ENCODE data around the gene PTPRN2. TPM values are rescaled to one million over a fixed set of nuclear protein-coding genes. Genes with fewer than 3 reads are reported as not detected.

Gene PTPRN2
- polyA plus RNA-seq, 2 donors: 0.37 to 0.40 TPM

DNA sequence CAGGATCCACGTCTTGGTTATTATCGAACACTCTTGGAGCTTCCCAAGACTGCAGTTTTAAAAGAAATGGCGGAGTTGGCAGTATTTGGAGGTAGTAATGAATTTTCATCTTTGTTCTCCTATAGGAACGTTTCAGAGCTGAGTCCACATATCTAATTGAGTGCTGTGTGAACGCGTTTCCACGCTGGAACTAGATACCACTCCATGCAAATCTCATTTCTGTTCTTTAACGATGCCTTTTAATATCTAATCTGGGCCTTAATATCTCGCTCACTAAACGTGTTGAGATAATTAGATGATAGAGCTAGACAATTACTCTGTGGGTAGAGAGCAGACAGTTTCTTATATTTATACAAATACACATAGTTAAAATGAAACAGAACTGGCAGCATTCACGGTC, 727.2 kb downstream of the PTPRN2 start:
- no peak overlapping the region for H3K4me3 ChIP-seq (ENCODE audit: low read depth in 1 of 2, low read length in 2 of 2)
- H3K4me1 ChIP-seq (ENCODE audit: control insufficient read depth in 2 of 2, insufficient read depth in 2 of 2, low read length in 1 of 2): no peaks in the 10 kb centered on the region
- 82 to 85% methylated on average over 11 of the region's 11 CpGs for WGBS, 2 donors
- H3K9me3 ChIP-seq (ENCODE audit: control insufficient read depth in 2 of 2, insufficient read depth in 1 of 2, low read depth in 1 of 2, low read length in 1 of 2): no peaks in the 10 kb centered on the region
- no peak overlapping the region for H3K27ac ChIP-seq (ENCODE audit: low read depth in 2 of 2, low read length in 1 of 2)
- peaks cover 0 to 3% of the 10 kb centered on the region in 2 donors for H3K27me3 ChIP-seq (ENCODE audit: control insufficient read depth in 1 of 2, insufficient read depth in 2 of 2, low read length in 2 of 2)
- no peaks in the 10 kb centered on the region for H3K36me3 ChIP-seq (ENCODE audit: control insufficient read depth in 2 of 2, insufficient read depth in 2 of 2, low read length in 1 of 2)

- 65 to 70% methylated on average over 6 of the region's 6 CpGs for WGBS, 2 donors
- H3K27me3 ChIP-seq (ENCODE audit: control insufficient read depth in 1 of 2, insufficient read depth in 2 of 2, low read length in 2 of 2): peaks cover 0 to 3% of the 10 kb centered on the region in 2 donors
- no peaks in the 10 kb centered on the region for H3K36me3 ChIP-seq (ENCODE audit: control insufficient read depth in 2 of 2, insufficient read depth in 2 of 2, low read length in 1 of 2)
- H3K4me3 ChIP-seq (ENCODE audit: low read depth in 1 of 2, low read length in 2 of 2): no peak overlapping the region
- no peaks in the 10 kb centered on the region for H3K4me1 ChIP-seq (ENCODE audit: control insufficient read depth in 2 of 2, insufficient read depth in 2 of 2, low read length in 1 of 2)
- H3K9me3 ChIP-seq (ENCODE audit: control insufficient read depth in 2 of 2, insufficient read depth in 1 of 2, low read depth in 1 of 2, low read length in 1 of 2): no peaks in the 10 kb centered on the region
- no peak overlapping the region for H3K27ac ChIP-seq (ENCODE audit: low read depth in 2 of 2, low read length in 1 of 2)
Measured at GRCh38 chr7:157859915-157860314, 727.7 kb downstream of the PTPRN2 start.

DNA sequence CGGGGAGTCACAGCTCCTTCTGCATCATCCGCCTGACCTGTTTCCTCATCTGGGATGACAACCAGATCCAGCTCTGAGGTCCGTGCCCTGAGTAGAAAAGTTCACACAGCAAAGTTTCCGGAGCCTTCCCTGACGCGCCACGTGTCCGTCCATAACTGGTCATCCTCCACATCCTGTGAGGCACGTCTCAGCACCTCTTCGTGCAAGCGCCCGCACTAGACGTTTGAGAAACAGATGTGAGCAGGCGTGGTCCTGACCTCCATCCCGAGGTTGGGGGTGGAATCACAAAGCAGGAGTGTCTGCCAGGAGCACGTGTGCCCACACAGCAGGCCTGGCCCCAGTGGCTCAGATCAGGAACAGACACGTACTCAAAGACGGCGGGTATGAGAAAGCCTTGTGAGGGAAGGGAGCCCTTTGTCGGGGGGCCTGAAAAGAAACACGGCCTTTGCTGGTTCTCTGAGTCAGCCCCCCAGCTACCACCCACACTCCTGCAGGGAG, 730.0 kb downstream of the PTPRN2 start:
- Histone ChIP-seq H3K9me3 (ENCODE audit: control insufficient read depth in 2 of 2, insufficient read depth in 1 of 2, low read depth in 1 of 2, low read length in 1 of 2) (peaks cover 0 to 4% of the 10 kb centered on the region in 2 donors), H3K4me1 (ENCODE audit: control insufficient read depth in 2 of 2, insufficient read depth in 2 of 2, low read length in 1 of 2) (peaks cover 0 to 3% of the 10 kb centered on the region in 2 donors), H3K4me3 (ENCODE audit: low read depth in 1 of 2, low read length in 2 of 2) (no peak overlapping the region), H3K27ac (ENCODE audit: low read depth in 2 of 2, low read length in 1 of 2) (no peak overlapping the region), H3K27me3 (ENCODE audit: control insufficient read depth in 1 of 2, insufficient read depth in 2 of 2, low read length in 2 of 2) (no peaks in the 10 kb centered on the region), H3K36me3 (ENCODE audit: control insufficient read depth in 2 of 2, insufficient read depth in 2 of 2, low read length in 1 of 2) (no peaks in the 10 kb centered on the region)
- 63 to 70% methylated on average over 21 of the region's 21 CpGs for WGBS, 2 donors

GRCh38 chr7:157856873-157857577, 730.6 kb downstream of the PTPRN2 start:
- Histone ChIP-seq H3K4me1 (ENCODE audit: control insufficient read depth in 2 of 2, insufficient read depth in 2 of 2, low read length in 1 of 2) (peaks cover 0 to 3% of the 10 kb centered on the region in 2 donors), H3K27ac (ENCODE audit: low read depth in 2 of 2, low read length in 1 of 2) (no peak overlapping the region), H3K4me3 (ENCODE audit: low read depth in 1 of 2, low read length in 2 of 2) (no peak overlapping the region), H3K9me3 (ENCODE audit: control insufficient read depth in 2 of 2, insufficient read depth in 1 of 2, low read depth in 1 of 2, low read length in 1 of 2) (peaks cover 0 to 4% of the 10 kb centered on the region in 2 donors), H3K27me3 (ENCODE audit: control insufficient read depth in 1 of 2, insufficient read depth in 2 of 2, low read length in 2 of 2) (no peaks in the 10 kb centered on the region), H3K36me3 (ENCODE audit: control insufficient read depth in 2 of 2, insufficient read depth in 2 of 2, low read length in 1 of 2) (no peaks in the 10 kb centered on the region)
- WGBS, 2 donors: 90 to 92% methylated on average over 19 to 22 of the region's 22 CpGs

DNA sequence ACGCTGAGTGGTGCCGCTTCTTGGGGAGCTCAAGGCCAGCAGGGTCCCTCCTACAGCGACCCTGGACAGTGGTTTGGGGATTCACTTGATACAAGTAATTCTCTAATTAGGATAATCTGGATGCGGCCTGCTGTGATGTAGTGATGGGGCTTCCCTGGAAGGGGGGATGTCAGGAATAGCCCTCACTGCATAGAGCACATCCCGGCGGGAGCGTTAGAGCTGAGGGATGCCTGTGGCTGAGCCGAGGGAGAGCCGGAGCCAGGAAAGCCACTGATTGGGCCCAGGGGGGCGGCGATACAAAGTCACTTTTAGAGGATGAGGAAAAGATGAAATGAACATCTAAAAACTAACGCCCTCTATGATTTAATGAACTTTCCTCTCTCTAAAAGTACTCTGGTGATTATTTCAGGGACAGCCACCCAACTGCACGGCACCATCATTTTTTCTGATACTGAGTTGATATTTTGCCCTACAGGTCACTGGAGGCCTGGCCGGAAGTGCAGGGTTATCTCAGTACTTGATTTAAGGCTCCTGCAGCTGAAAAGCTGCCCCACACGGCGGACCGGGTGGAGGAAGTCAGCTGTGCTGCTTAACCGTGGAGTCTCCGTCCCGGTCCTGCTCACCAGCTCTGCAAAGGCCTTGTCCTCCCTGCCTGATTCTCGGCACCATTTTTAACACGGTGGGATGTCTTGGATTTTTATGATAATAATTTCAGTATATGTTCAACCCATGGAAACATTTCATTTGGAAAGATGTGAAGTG, 732.0 kb downstream of the PTPRN2 start:
- Histone ChIP-seq H3K27ac (ENCODE audit: low read depth in 2 of 2, low read length in 1 of 2) (no peak overlapping the region), H3K4me3 (ENCODE audit: low read depth in 1 of 2, low read length in 2 of 2) (no peak overlapping the region), H3K4me1 (ENCODE audit: control insufficient read depth in 2 of 2, insufficient read depth in 2 of 2, low read length in 1 of 2) (peaks cover 3% of the 10 kb centered on the region in 2 donors), H3K36me3 (ENCODE audit: control insufficient read depth in 2 of 2, insufficient read depth in 2 of 2, low read length in 1 of 2) (no peaks in the 10 kb centered on the region), H3K9me3 (ENCODE audit: control insufficient read depth in 2 of 2, insufficient read depth in 1 of 2, low read depth in 1 of 2, low read length in 1 of 2) (peaks cover 0 to 4% of the 10 kb centered on the region in 2 donors), H3K27me3 (ENCODE audit: control insufficient read depth in 1 of 2, insufficient read depth in 2 of 2, low read length in 2 of 2) (no peaks in the 10 kb centered on the region)
- WGBS, 2 donors: 82 to 87% methylated on average over 22 of the region's 22 CpGs

DNA sequence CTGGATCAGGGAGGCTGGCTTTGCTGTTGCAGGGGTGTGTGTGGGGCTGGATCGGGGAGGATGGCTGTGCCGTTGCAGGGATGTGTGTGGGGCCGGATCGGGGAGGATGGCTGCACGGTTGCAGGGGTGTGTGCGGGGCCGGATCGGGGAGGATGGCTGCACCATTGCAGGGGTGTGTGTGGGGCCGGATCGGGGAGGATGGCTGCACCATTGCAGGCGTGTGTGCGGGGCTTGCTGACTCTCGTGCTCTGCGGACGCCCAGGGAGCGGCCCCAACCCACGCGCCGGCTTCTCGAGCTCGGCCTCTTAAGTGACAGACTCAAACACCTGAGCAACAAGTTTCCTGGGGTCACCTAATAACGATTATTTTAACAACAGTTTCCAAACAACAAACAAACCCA, 732.6 kb downstream of the PTPRN2 start:
- no peaks in the 10 kb centered on the region for H3K36me3 ChIP-seq (ENCODE audit: control insufficient read depth in 2 of 2, insufficient read depth in 2 of 2, low read length in 1 of 2)
- peaks cover 0 to 4% of the 10 kb centered on the region in 2 donors for H3K9me3 ChIP-seq (ENCODE audit: control insufficient read depth in 2 of 2, insufficient read depth in 1 of 2, low read depth in 1 of 2, low read length in 1 of 2)
- no peak overlapping the region for H3K4me3 ChIP-seq (ENCODE audit: low read depth in 1 of 2, low read length in 2 of 2)
- H3K27ac ChIP-seq (ENCODE audit: low read depth in 2 of 2, low read length in 1 of 2): no peak overlapping the region
- WGBS, 2 donors: 93 to 94% methylated on average over 22 of the region's 22 CpGs
- no peaks in the 10 kb centered on the region for H3K27me3 ChIP-seq (ENCODE audit: control insufficient read depth in 1 of 2, insufficient read depth in 2 of 2, low read length in 2 of 2)
- peaks cover 3% of the 10 kb centered on the region in 2 donors for H3K4me1 ChIP-seq (ENCODE audit: control insufficient read depth in 2 of 2, insufficient read depth in 2 of 2, low read length in 1 of 2)

DNA sequence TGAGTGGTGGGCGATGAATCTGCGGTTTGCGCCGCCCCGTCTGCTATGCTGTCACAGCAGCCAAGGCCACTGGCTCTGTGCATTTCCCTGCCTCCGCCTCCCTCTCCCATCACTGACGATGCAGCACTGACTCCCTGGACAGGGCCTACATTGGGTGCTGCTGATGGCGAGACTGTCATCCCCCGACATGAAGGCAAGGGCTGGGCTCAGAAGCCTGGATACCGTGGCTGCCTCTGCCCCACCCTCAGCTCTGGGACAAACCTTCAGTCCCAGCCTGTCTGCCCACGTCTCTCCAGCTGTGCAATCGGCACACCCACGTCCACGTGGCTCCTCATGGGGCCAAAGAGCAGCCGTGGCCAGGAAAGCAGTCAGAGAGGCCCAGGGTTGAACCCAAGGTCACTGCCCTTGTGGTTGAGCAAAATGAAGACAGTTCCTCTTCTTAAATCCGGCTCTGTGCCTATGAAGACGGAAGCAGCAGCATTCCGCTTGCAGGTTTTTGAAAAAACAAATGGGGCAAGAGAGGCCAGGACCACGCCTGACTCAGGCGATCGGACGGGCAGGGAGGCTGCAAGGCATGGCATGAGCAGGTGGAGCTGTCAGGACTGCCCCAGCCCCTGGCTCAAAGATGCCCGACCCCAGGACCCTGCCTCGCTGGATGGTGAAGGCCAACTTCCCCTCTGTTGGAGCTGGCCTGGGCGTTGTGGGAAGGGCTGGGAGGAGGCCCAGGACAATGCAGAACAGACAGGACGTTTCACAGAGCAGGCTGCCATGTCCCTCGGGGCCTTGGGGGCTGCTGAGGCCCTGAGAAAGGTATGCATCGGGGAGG, 733.3 kb downstream of the PTPRN2 start:
- Histone ChIP-seq H3K4me1 (ENCODE audit: control insufficient read depth in 2 of 2, insufficient read depth in 2 of 2, low read length in 1 of 2) (peaks cover 3% of the 10 kb centered on the region in 2 donors), H3K9me3 (ENCODE audit: control insufficient read depth in 2 of 2, insufficient read depth in 1 of 2, low read depth in 1 of 2, low read length in 1 of 2) (peaks cover 0 to 4% of the 10 kb centered on the region in 2 donors), H3K27ac (ENCODE audit: low read depth in 2 of 2, low read length in 1 of 2) (peak overlapping the region in 1 of 2 donors; percentile 9), H3K27me3 (ENCODE audit: control insufficient read depth in 1 of 2, insufficient read depth in 2 of 2, low read length in 2 of 2) (no peaks in the 10 kb centered on the region), H3K4me3 (ENCODE audit: low read depth in 1 of 2, low read length in 2 of 2) (no peak overlapping the region), H3K36me3 (ENCODE audit: control insufficient read depth in 2 of 2, insufficient read depth in 2 of 2, low read length in 1 of 2) (no peaks in the 10 kb centered on the region)
- 73 to 78% methylated on average over 28 of the region's 28 CpGs for WGBS, 2 donors

GRCh38 chr7:157853789-157854065, 733.9 kb downstream of the PTPRN2 start:
- H3K4me1 ChIP-seq (ENCODE audit: control insufficient read depth in 2 of 2, insufficient read depth in 2 of 2, low read length in 1 of 2): peaks cover 3% of the 10 kb centered on the region in 2 donors
- H3K9me3 ChIP-seq (ENCODE audit: control insufficient read depth in 2 of 2, insufficient read depth in 1 of 2, low read depth in 1 of 2, low read length in 1 of 2): peaks cover 0 to 4% of the 10 kb centered on the region in 2 donors
- no peaks in the 10 kb centered on the region for H3K36me3 ChIP-seq (ENCODE audit: control insufficient read depth in 2 of 2, insufficient read depth in 2 of 2, low read length in 1 of 2)
- 95 to 98% methylated on average over 13 of the region's 13 CpGs for WGBS, 2 donors
- H3K4me3 ChIP-seq (ENCODE audit: low read depth in 1 of 2, low read length in 2 of 2): no peak overlapping the region
- no peaks in the 10 kb centered on the region for H3K27me3 ChIP-seq (ENCODE audit: control insufficient read depth in 1 of 2, insufficient read depth in 2 of 2, low read length in 2 of 2)
- peak overlapping the region in 1 of 2 donors; percentile 9 for H3K27ac ChIP-seq (ENCODE audit: low read depth in 2 of 2, low read length in 1 of 2)

- no peak overlapping the region for H3K27ac ChIP-seq (ENCODE audit: low read depth in 2 of 2, low read length in 1 of 2)
- no peak overlapping the region for H3K4me3 ChIP-seq (ENCODE audit: low read depth in 1 of 2, low read length in 2 of 2)
Measured at GRCh38 chr7:157853076-157853788, 734.4 kb downstream of the PTPRN2 start.

More at GRCh38 chr7:157853076-157853788, 734.4 kb downstream of the PTPRN2 start:
- H3K9me3 ChIP-seq (ENCODE audit: control insufficient read depth in 2 of 2, insufficient read depth in 1 of 2, low read depth in 1 of 2, low read length in 1 of 2): peaks cover 0 to 4% of the 10 kb centered on the region in 2 donors
- WGBS, 2 donors: 94% methylated on average over 26 of the region's 26 CpGs
- no peaks in the 10 kb centered on the region for H3K36me3 ChIP-seq (ENCODE audit: control insufficient read depth in 2 of 2, insufficient read depth in 2 of 2, low read length in 1 of 2)
- H3K27me3 ChIP-seq (ENCODE audit: control insufficient read depth in 1 of 2, insufficient read depth in 2 of 2, low read length in 2 of 2): no peaks in the 10 kb centered on the region
- H3K4me1 ChIP-seq (ENCODE audit: control insufficient read depth in 2 of 2, insufficient read depth in 2 of 2, low read length in 1 of 2): peaks cover 3% of the 10 kb centered on the region in 2 donors
